Panc1 (cell line): ENCODE measurements around the gene ASMT. TPM values are rescaled to one million over a fixed set of nuclear protein-coding genes. Genes with fewer than 3 reads are reported as not detected.

Experiments used
- ATAC-seq: fragments of 200-7000 bp; cut with Tn5 transposase; 2 replicates; pipeline ENCODE4 v1.9.1; 2020; ENCODE audit warnings: mild to moderate bottlenecking, moderate library complexity
- BruUV-seq: library from RNA; stranded (reverse); fragments of 400-500 nt; replicated peaks from 2 replicates; lab custom pipeline; 2021; lab: Mats Ljungman, UMichigan
- CTCF ChIA-PET: fragments of 300-600 bp; sonication (Branson Sonifier 250); formaldehyde crosslinking; loops from one replicate; lab custom pipeline; 2022; ENCODE audit warnings: antibody characterized with exemption; lab: Charles Lee
- POLR2A ChIA-PET: fragments of 300-600 bp; sonication (Branson Sonifier 250); formaldehyde crosslinking; loops from one replicate; lab custom pipeline; 2022; ENCODE audit warnings: antibody characterized with exemption; lab: Charles Lee
- DNase-seq: peaks from one replicate; pipeline ENCODE4 v3.0.0-alpha.2; 2010; ENCODE audit warnings: low read depth, low spot score
- H3K27ac ChIP-seq: 2 replicates; pipeline ENCODE4 v1.5.1; 2011; ENCODE audit warnings: mild to moderate bottlenecking, low read length, inconsistent platforms
- H3K27me3 ChIP-seq: fragments of 200-500 bp; sonication (Bioruptor generic); 2 replicates; pipeline ENCODE4 v1.6.0; 2014; ENCODE audit warnings: low read length, inconsistent platforms; ENCODE audit not compliant: control insufficient read depth, insufficient read depth
- H3K36me3 ChIP-seq: fragments of 200-500 bp; sonication (Bioruptor generic); 2 replicates; pipeline ENCODE4 v1.5.1; 2014; ENCODE audit warnings: inconsistent platforms, mild to moderate bottlenecking, low read length, moderate library complexity; ENCODE audit not compliant: control insufficient read depth, insufficient read depth
- H3K4me1 ChIP-seq: 2 replicates; pipeline ENCODE4 v1.5.1; 2011; ENCODE audit warnings: inconsistent platforms, mild to moderate bottlenecking, low read length, moderate library complexity; ENCODE audit not compliant: control insufficient read depth, insufficient read depth
- H3K4me3 ChIP-seq, 2 experiments: 2 replicates each; pipeline ENCODE4 v1.5.1; 2011 to 2012; ENCODE audit warnings: low read depth in 2 of 2, low read length in 2 of 2, mild to moderate bottlenecking in 2 of 2, inconsistent platforms in 1 of 2, moderate library complexity in 1 of 2
- H3K9me3 ChIP-seq: fragments of 200-500 bp; sonication (Bioruptor generic); 2 replicates; pipeline ENCODE4 v1.5.1; 2014; ENCODE audit warnings: low read depth, mild to moderate bottlenecking, inconsistent platforms, low read length, moderate library complexity; ENCODE audit not compliant: control insufficient read depth, insufficient read depth
- POLR2AphosphoS5 ChIP-seq: IDR thresholded peaks from 2 replicates; pipeline ENCODE4 v1.6.1; 2012; ENCODE audit warnings: mild to moderate bottlenecking, low read depth, low read length, moderate library complexity
- REST ChIP-seq, 2 experiments: IDR thresholded peaks; 2 replicates each; pipeline ENCODE4 v1.6.1; 2011 to 2012; ENCODE audit warnings: low read depth in 2 of 2, control low read depth in 1 of 2, low read length in 1 of 2, mild to moderate bottlenecking in 1 of 2, moderate library complexity in 1 of 2; ENCODE audit not compliant: insufficient read depth in 1 of 2
- SIN3A ChIP-seq: IDR thresholded peaks from 2 replicates; pipeline ENCODE4 v1.6.1; 2012; ENCODE audit warnings: low read depth, mild to moderate bottlenecking, low read length, moderate library complexity, borderline replicate concordance; ENCODE audit not compliant: insufficient read depth
- TCF7L2 ChIP-seq: IDR thresholded peaks from 2 replicates; pipeline ENCODE4 v1.6.1; 2011; ENCODE audit warnings: mild to moderate bottlenecking, low read depth, low read length, inconsistent platforms
- in situ Hi-C: cut with HindIII; loops from 2 replicates; pipeline ENCODE4 v1.10.0; 2016; ENCODE audit warnings: low sequenced_read_pairs, low pct_unique_long_range_greater_than_20kb
- intact Hi-C: fragments of 100-400 bp; cut with micrococcal nuclease; formaldehyde crosslinking; loops from one replicate; pipeline ENCODE4 v1.10.0; 2022; ENCODE audit not compliant: unreplicated experiment
- total RNA-seq: library from RNA; stranded (reverse); gene quantifications from one replicate; pipeline ENCODE4 v1.2.1, GENCODE V29; 2021; ENCODE audit not compliant: unreplicated experiment
- TF ChIP-seq, protein P1 (sequence below): fragments of 450-650 bp; IDR thresholded peaks from 2 replicates; pipeline ENCODE4 v1.5.1; 2017; ENCODE audit warnings: mild to moderate bottlenecking

ASMT gene
- total RNA-seq, 1 experiment from 2014 or later: not detected

DNA sequence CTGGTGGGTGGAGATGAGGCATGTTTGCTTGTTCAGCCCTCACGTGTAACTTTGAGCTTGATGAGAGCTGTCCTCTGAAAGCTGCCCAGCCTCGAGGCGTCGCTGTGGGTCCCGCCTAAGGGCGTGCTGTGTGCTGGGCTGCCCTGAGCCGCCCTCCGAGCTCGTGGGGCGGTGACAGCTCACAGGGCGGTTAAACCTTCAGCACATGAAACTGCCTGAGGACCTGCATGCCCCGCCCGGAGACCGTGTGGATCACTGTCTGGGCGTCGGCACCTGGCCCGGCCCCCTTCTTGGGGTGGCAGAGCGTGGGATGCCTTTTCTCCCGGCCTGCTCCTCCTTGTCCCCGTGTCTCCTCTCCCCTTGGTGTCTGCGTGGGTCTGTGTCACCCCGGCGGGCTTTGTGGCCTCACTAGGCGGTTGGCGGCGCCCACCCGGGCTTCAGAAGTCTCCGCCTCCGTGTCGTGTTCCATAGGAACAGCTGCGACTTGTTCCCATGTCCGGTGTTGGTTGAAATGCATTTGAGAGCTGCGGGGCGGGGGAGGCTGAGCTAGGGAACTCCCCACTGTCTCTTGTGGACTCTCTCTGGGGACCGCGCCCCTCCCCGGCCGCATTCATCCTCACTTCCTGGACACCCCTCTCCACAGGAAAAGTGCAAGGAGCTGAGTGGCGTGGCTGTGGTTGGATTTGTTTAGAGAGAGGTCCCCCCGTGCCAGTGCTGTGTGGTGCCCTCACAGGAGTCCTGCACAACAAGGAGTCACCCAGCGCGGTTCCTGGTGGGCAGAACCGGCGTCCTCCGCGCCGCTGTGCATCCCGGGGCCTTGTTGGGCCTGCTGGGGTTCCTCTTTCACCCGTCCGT lies 16.6 kb upstream of the ASMT start:
- no peaks in the 10 kb centered on the region for H3K27me3 ChIP-seq
- ChIA-PET CTCF (no interaction called here), POLR2A (no interaction called here)
- ATAC-seq: no peak
- no peaks in the 10 kb centered on the region for H3K9me3 ChIP-seq
- H3K4me3 ChIP-seq: no peak overlapping the region
- no peak overlapping the region for H3K27ac ChIP-seq
- in situ Hi-C loops (no loop called here), intact Hi-C loops (no loop called here)
- H3K4me1 ChIP-seq: no peaks in the 10 kb centered on the region
- DNase-seq: no peak
- BruUV-seq: no TSS peak
- TF ChIP-seq SIN3A (no peak), POLR2AphosphoS5 (no peak), TCF7L2 (no peak), REST (IDR thresholded peaks at IDR 0.05; ENCODE audit: insufficient read depth in 1 of 2, low read depth in 2 of 2, low read length in 1 of 2) (no peak)
- TF ChIP-seq, protein P1, sequence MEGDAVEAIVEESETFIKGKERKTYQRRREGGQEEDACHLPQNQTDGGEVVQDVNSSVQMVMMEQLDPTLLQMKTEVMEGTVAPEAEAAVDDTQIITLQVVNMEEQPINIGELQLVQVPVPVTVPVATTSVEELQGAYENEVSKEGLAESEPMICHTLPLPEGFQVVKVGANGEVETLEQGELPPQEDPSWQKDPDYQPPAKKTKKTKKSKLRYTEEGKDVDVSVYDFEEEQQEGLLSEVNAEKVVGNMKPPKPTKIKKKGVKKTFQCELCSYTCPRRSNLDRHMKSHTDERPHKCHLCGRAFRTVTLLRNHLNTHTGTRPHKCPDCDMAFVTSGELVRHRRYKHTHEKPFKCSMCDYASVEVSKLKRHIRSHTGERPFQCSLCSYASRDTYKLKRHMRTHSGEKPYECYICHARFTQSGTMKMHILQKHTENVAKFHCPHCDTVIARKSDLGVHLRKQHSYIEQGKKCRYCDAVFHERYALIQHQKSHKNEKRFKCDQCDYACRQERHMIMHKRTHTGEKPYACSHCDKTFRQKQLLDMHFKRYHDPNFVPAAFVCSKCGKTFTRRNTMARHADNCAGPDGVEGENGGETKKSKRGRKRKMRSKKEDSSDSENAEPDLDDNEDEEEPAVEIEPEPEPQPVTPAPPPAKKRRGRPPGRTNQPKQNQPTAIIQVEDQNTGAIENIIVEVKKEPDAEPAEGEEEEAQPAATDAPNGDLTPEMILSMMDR: no peak
- H3K36me3 ChIP-seq: no peaks in the 10 kb centered on the region; the same call in 1 of the 2 replicates

DNA sequence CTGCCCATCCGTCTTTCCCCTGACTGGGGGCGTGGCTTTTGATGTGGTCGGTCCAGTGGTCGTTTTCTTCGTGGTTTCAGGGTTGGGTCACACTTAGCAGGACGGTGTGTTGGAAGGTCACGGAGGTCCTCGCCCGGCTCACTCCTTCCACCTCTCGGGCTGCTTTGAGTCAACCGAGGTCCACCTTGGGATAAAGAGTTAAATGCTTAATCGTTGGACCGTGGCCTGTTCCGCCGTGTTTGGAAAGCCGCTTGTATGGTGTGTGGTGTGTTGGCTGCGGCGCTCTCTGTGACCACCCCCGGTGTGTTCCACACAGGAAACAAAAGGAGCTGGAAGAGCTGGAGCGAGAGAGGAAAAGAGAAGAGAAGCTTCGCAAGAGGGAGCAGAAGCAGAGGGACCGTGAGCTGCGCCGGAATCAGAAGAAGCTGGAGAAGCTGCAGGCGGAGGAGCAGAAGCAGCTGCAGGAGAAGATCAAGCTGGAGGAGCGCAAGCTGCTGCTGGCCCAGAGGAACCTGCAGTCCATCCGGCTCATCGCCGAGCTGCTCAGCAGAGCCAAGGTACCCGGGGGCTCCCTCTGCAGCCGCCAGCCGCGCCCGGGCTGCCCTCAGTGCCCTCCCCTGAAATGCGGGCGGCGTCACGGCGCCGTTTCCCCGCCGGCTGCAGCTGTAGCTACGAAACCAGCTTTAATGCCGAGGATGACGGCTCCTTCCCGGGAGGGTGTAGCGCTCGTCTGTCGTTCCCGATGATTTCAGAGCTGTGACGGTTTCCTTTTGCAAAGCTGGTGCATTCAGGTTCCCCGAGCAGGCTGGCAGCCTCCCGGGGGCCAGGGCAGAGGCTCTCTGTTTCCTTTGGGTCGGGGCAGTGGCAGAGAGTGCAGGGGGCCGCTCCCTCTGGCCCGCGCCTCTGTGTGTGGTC lies 15.7 kb upstream of the ASMT start:
- H3K4me3 ChIP-seq: no peak overlapping the region
- BruUV-seq: no TSS peak
- H3K4me1 ChIP-seq: no peaks in the 10 kb centered on the region
- CTCF ChIA-PET: no interaction called here
- intact Hi-C loops (no loop called here), in situ Hi-C loops (no loop called here)
- no peaks in the 10 kb centered on the region for H3K27me3 ChIP-seq
- ATAC-seq (no peak), DNase-seq (no peak)
- H3K36me3 ChIP-seq: no peaks in the 10 kb centered on the region; the same call in 1 of the 2 replicates
- TF ChIP-seq TCF7L2 (no peak), SIN3A (no peak), POLR2AphosphoS5 (no peak), REST (IDR thresholded peaks at IDR 0.05; ENCODE audit: insufficient read depth in 1 of 2, low read depth in 2 of 2, low read length in 1 of 2) (no peak)
- TF ChIP-seq, protein P1: no peak
- H3K27ac ChIP-seq: no peak overlapping the region
- H3K9me3 ChIP-seq: no peaks in the 10 kb centered on the region
- POLR2A ChIA-PET: no interaction called here
